GM21381 (cell line): ENCODE measurements around the gene EID3.
"Not testable (repeated sequence)": the region's sequence is repeated elsewhere in the genome, so short reads cannot be mapped to it uniquely, and the experiment has no call there.

Source experiments
- ATAC-seq: cut with Tn5 transposase; IDR thresholded peaks from one replicate; pipeline ENCODE4 v1.9.1; 2021; ENCODE audit warnings: mild to moderate bottlenecking, moderate library complexity; ENCODE audit not compliant: unreplicated experiment

EID3 gene

GRCh38 chr12:104288635-104289274, 14.8 kb upstream of the EID3 start:
- peak; percentile 50 for ATAC-seq

- ATAC-seq: no peak
These were observed 13.2 kb upstream of the EID3 start for GRCh38 chr12:104290320-104290719.

- no peak for ATAC-seq
These were observed 12.7 kb upstream of the EID3 start for GRCh38 chr12:104290855-104291254.

GRCh38 chr12:104291867-104292524, 11.5 kb upstream of the EID3 start:
- no peak for ATAC-seq

GRCh38 chr12:104292872-104293794, 10.4 kb upstream of the EID3 start:
- ATAC-seq: no peak

GRCh38 chr12:104294158-104294859, 9.2 kb upstream of the EID3 start:
- ATAC-seq: not testable (repeated sequence)

GRCh38 chr12:104294927-104295668, 8.4 kb upstream of the EID3 start:
- ATAC-seq: no peak

GRCh38 chr12:104295954-104296353, 7.6 kb upstream of the EID3 start:
- ATAC-seq: no peak

GRCh38 chr12:104296718-104297117, 6.8 kb upstream of the EID3 start:
- no peak for ATAC-seq

- ATAC-seq: no peak
These were observed 5.9 kb upstream of the EID3 start for GRCh38 chr12:104297477-104298113.

GRCh38 chr12:104299842-104300481, 3.6 kb upstream of the EID3 start:
- ATAC-seq: no peak

- ATAC-seq: no peak
These were observed 896 bp downstream of the EID3 start for GRCh38 chr12:104304261-104305009.

- no peak for ATAC-seq
These were observed 1.8 kb downstream of the EID3 start for GRCh38 chr12:104305349-104305748.

- no peak for ATAC-seq
These were observed 2.8 kb downstream of the EID3 start for GRCh38 chr12:104306376-104306775.

GRCh38 chr12:104306943-104307654, 3.6 kb downstream of the EID3 start:
- ATAC-seq: no peak

GRCh38 chr12:104307655-104308000, 4.1 kb downstream of the EID3 start:
- no peak for ATAC-seq

GRCh38 chr12:104309446-104309993, 6.0 kb downstream of the EID3 start:
- no peak for ATAC-seq
